HepG2 (cell line): Measurements from ENCODE around the gene OR10V1. TPM values are rescaled to one million over a fixed set of nuclear protein-coding genes. Genes with fewer than 3 reads are reported as not detected.
A peak's percentile ranks its signal among the peaks of the same experiment; 100 is the strongest.

ENCODE experiments used
- ATAC-seq: fragments of 200-7000 bp; cut with Tn5 transposase; 3 replicates; pipeline ENCODE4 v1.9.1; 2020; ENCODE audit warnings: mild to moderate bottlenecking, moderate library complexity
- BruUV-seq: library from RNA; stranded (reverse); fragments of 400-500 nt; replicated peaks from 2 replicates; lab custom pipeline; 2021; lab: Mats Ljungman, UMichigan
- CTCF ChIA-PET: fragments of 300-600 bp; formaldehyde crosslinking; extraction: SDS; loops from one replicate; lab custom pipeline; 2021; ENCODE audit warnings: low total read pairs, inconsistent platforms, low intra/inter-chr PET ratio; lab: Yijun Ruan, JAX
- POLR2A ChIA-PET: fragments of 350-600 bp; sonication (Branson Sonifier 250); formaldehyde crosslinking; loops from one replicate; lab custom pipeline; 2020; ENCODE audit warnings: antibody characterized with exemption, inconsistent platforms; lab: Yijun Ruan, JAX
- DNase-seq: peaks from one replicate; pipeline ENCODE4 v3.0.0-alpha.2; 2015; ENCODE audit warnings: low spot score
- FAIRE-seq: peaks from 3 replicates; lab custom pipeline; 2011; peaks lifted over from hg19 to GRCh38; lab: Jason Lieb, UNC
- H2AFZ ChIP-seq: one replicate; pipeline ENCODE4 v1.6.1; 2011; ENCODE audit warnings: low read length, inconsistent platforms
- H3K27ac ChIP-seq: fragments of 300-600 bp; 3 replicates; pipeline ENCODE4 v1.8.0; 2011; ENCODE audit warnings: mixed run types, mild to moderate bottlenecking, mixed read lengths, low read length, inconsistent platforms; ENCODE audit not compliant: insufficient read depth; ENCODE audit errors: extremely low read length
- H3K27me3 ChIP-seq, 2 experiments: fragments of 200-600 bp in 1 of 2; 2 replicates in 1 of 2; 3 replicates in 1 of 2; pipeline versions ENCODE4 v1.6.0 to v1.8.0; 2011; ENCODE audit warnings: low read length in 2 of 2, mild to moderate bottlenecking in 2 of 2, moderate library complexity in 2 of 2, inconsistent platforms in 1 of 2; ENCODE audit not compliant: insufficient read depth in 2 of 2, control insufficient read depth in 1 of 2
- H3K36me3 ChIP-seq, 2 experiments: fragments of 200-600 bp in 1 of 2; replicated peaks in 1 of 2; 2 replicates in 1 of 2; 3 replicates in 1 of 2; pipeline versions ENCODE4 v1.5.1 to v1.8.0; 2011; ENCODE audit warnings: low read length in 2 of 2, inconsistent platforms in 1 of 2; ENCODE audit not compliant: insufficient read depth in 2 of 2, control insufficient read depth in 1 of 2
- H3K4me1 ChIP-seq: 2 replicates; pipeline ENCODE4 v1.5.1; 2012; ENCODE audit warnings: low read length, inconsistent platforms; ENCODE audit not compliant: insufficient read depth
- H3K4me2 ChIP-seq: 2 replicates; pipeline ENCODE4 v1.6.0; 2011; ENCODE audit warnings: low read depth, low read length, inconsistent platforms
- H3K4me3 ChIP-seq, 3 experiments: fragments of 200-600 bp in 1 of 3; sonication (generic), shearing (Covaris generic) in 1 of 3; replicated peaks in 1 of 3; 2 replicates each; pipeline ENCODE4 v1.5.1; 2011 to 2016; ENCODE audit warnings: low read length in 3 of 3, inconsistent platforms in 2 of 3, low read depth in 2 of 3, mild to moderate bottlenecking in 2 of 3, control low read depth in 1 of 3, mixed read lengths in 1 of 3; ENCODE audit not compliant: insufficient read depth in 1 of 3
- H3K79me2 ChIP-seq: one replicate; pipeline ENCODE4 v1.6.1; 2011; ENCODE audit warnings: low read length, inconsistent platforms; ENCODE audit not compliant: insufficient read depth
- H3K9ac ChIP-seq: 2 replicates; pipeline ENCODE4 v1.6.0; 2011; ENCODE audit warnings: mild to moderate bottlenecking, low read depth, low read length, inconsistent platforms; ENCODE audit not compliant: insufficient read depth
- H3K9me3 ChIP-seq: 2 replicates; pipeline ENCODE4 v1.5.1; 2012; ENCODE audit warnings: mild to moderate bottlenecking, low read length
- H4K20me1 ChIP-seq: 2 replicates; pipeline ENCODE4 v1.6.0; 2011; ENCODE audit warnings: inconsistent platforms, mild to moderate bottlenecking, low read length, moderate library complexity; ENCODE audit not compliant: insufficient read depth
- CEBPB ChIP-seq: IDR thresholded peaks from 2 replicates; pipeline ENCODE4 v1.6.1; 2011; ENCODE audit warnings: low read depth, low read length, improper control_type of control experiment, borderline replicate concordance
- HNF4A ChIP-seq: sonication (generic); formaldehyde crosslinking; IDR thresholded peaks from 2 replicates; pipeline ENCODE4 v1.4.0; 2020; ENCODE audit warnings: missing genetic modification reagents
- KDM5B ChIP-seq: sonication (generic); formaldehyde crosslinking; IDR thresholded peaks from 2 replicates; pipeline ENCODE4 v1.4.0; 2020; ENCODE audit warnings: missing genetic modification reagents, mild to moderate bottlenecking, borderline replicate concordance
- PRPF4 ChIP-seq: fragments of 200-400 bp; formaldehyde crosslinking; IDR thresholded peaks from 2 replicates; pipeline ENCODE4 v1.6.1; 2016; ENCODE audit warnings: low read length, low read depth; ENCODE audit not compliant: poor library complexity, severe bottlenecking
- TCF12 ChIP-seq, 2 experiments: fragments of 450-650 bp in 1 of 2; sonication (generic) in 1 of 2; formaldehyde crosslinking in 1 of 2; IDR thresholded peaks; 2 replicates each; pipeline versions ENCODE4 v1.6.1 to v1.8.0; 2017 to 2022; ENCODE audit warnings: antibody characterized with exemption in 1 of 2, mild to moderate bottlenecking in 1 of 2, missing genetic modification reagents in 1 of 2, moderate library complexity in 1 of 2
- U2AF1 ChIP-seq: fragments of 200-400 bp; formaldehyde crosslinking; optimal IDR thresholded peaks from 2 replicates; pipeline ENCODE3; 2017; ENCODE audit warnings: mild to moderate bottlenecking, low read depth, low read length
- ZNF510 ChIP-seq: sonication (generic); formaldehyde crosslinking; IDR thresholded peaks from 2 replicates; pipeline ENCODE4 v1.4.0; 2020; ENCODE audit warnings: low read depth, mild to moderate bottlenecking, missing genetic modification reagents
- WGBS: methylation state at CpG from one replicate; pipeline ENCODE4 v1.1.6; 2017; ENCODE audit warnings: low lambda C conversion rate; 5-methylcytosine and 5-hydroxymethylcytosine counted together
- in situ Hi-C: cut with HindIII; loops from 2 replicates; pipeline ENCODE4 v1.10.0; 2017; ENCODE audit warnings: low pct_unique_long_range_greater_than_20kb; ENCODE audit not compliant: extremely low pct_ligation_motif_present
- intact Hi-C: fragments of 100-400 bp; cut with micrococcal nuclease; formaldehyde crosslinking; loops from one replicate; pipeline ENCODE4 v1.10.0; 2022; ENCODE audit not compliant: unreplicated experiment
- polyA plus RNA-seq, 8 experiments: library from polyadenylated mRNA; depleted of rRNA in 3 of 8; stranded (reverse) in 7 of 8; unstranded in 1 of 8; fragments of >200 nt; fragmentation: Illumina TruSeq in 4 of 8; extraction: Trizol in 4 of 8; gene quantifications; 2 replicates each; pipeline versions ENCODE4 v1.2.1 to v1.2.3, GENCODE V29; 2011 to 2016; ENCODE audit warnings: low read depth in 4 of 8, missing spikeins in 1 of 8, mixed read lengths in 1 of 8; ENCODE audit not compliant: insufficient read depth in 1 of 8
- total RNA-seq, 5 experiments: library from RNA; depleted of rRNA; stranded (reverse); fragments of >200 nt; fragmentation: Illumina TruSeq; extraction: Trizol; gene quantifications; 2 replicates each; pipeline ENCODE4 v1.2.3, GENCODE V29; 2016; ENCODE audit warnings: low read depth in 1 of 5

Gene OR10V1
- total and polyA plus RNA-seq, 2 of the 13 experiments (the other 11 are each of a cell fraction or from before 2014, with no cell fraction given): not detected

- ATAC-seq (no peak; the same call in 2 of the 3 replicates), DNase-seq (no peak), FAIRE-seq (no peak)
- TF ChIP-seq HNF4A (CRISPR knock-in tag): 0 out of 2 replicates have a peak, but pooled peaks have one; percentile 11
- TF ChIP-seq U2AF1: no peak
- intact Hi-C loops (no loop called here), in situ Hi-C loops (no loop called here)
- H3K4me1 ChIP-seq: peaks cover 7% of the 10 kb centered on the region; the same call in 1 of the 2 replicates
- ChIA-PET CTCF (no interaction called here), POLR2A (no interaction called here)
- BruUV-seq: no TSS peak
- no peaks in the 10 kb centered on the region for H4K20me1 ChIP-seq
- H3K4me3 ChIP-seq: no peak overlapping the region
- no peaks in the 10 kb centered on the region for H3K36me3 ChIP-seq
- H3K4me2 ChIP-seq: no peak overlapping the region
- 0% methylated on average over 2 of the region's 2 CpGs for WGBS
- H3K27ac ChIP-seq: no peak overlapping the region
- no peaks in the 10 kb centered on the region for H3K27me3 ChIP-seq
- H3K79me2 ChIP-seq: no peaks in the 10 kb centered on the region
- H2AFZ ChIP-seq: no peak overlapping the region
- no peaks in the 10 kb centered on the region for H3K9me3 ChIP-seq
- H3K9ac ChIP-seq: no peak overlapping the region
Observed at GRCh38 chr11:59730896-59731565, 17.4 kb upstream of the OR10V1 start.

- no TSS peak for BruUV-seq
Observed at GRCh38 chr11:59729834-59730233, 16.2 kb upstream of the OR10V1 start.

More at GRCh38 chr11:59729834-59730233, 16.2 kb upstream of the OR10V1 start:
- no peak for FAIRE-seq
- H3K79me2 ChIP-seq: no peaks in the 10 kb centered on the region
- H4K20me1 ChIP-seq: no peaks in the 10 kb centered on the region
- WGBS: 69% methylated on average over 5 of the region's 5 CpGs
- no peak for ATAC-seq
- H3K27me3 ChIP-seq: no peaks in the 10 kb centered on the region
- TF ChIP-seq ZNF510 (CRISPR knock-in tag) (no peak), TCF12 (IDR thresholded peaks at IDR 0.05) (no peak), TCF12 (CRISPR knock-in tag; IDR thresholded peaks at IDR 0.05) (no peak), KDM5B (no peak), PRPF4 (no peak), CEBPB (peak; percentile 57)
- H3K4me1 ChIP-seq: peaks cover 7% of the 10 kb centered on the region; the same call in 1 of the 2 replicates
- ChIA-PET POLR2A (no interaction called here), CTCF (no interaction called here)
- no peak overlapping the region for H3K4me3 ChIP-seq
- intact Hi-C loops: no loop called here
- in situ Hi-C loops: no loop called here
- H3K9ac ChIP-seq: no peak overlapping the region
- H3K9me3 ChIP-seq: no peaks in the 10 kb centered on the region
- no peak overlapping the region for H2AFZ ChIP-seq
- H3K4me2 ChIP-seq: no peak overlapping the region
- H3K36me3 ChIP-seq: no peaks in the 10 kb centered on the region
- H3K27ac ChIP-seq: no peak overlapping the region
- DNase-seq: no peak
